PC-3 (cell line): ENCODE results near the gene PLXNA4. TPM values are rescaled to one million over a fixed set of nuclear protein-coding genes. Genes with fewer than 3 reads are reported as not detected.

ENCODE experiments used
- ATAC-seq: fragments of 200-7000 bp; cut with Tn5 transposase; 2 replicates; pipeline ENCODE4 v1.9.1; 2020; ENCODE audit warnings: mild to moderate bottlenecking, moderate library complexity
- BruUV-seq: library from RNA; stranded (reverse); fragments of 400-500 nt; replicated peaks from 2 replicates; lab custom pipeline; 2021; lab: Mats Ljungman, UMichigan
- CTCF ChIA-PET: fragments of 300-600 bp; sonication (Branson Sonifier 250); formaldehyde crosslinking; loops from one replicate; lab custom pipeline; 2022; ENCODE audit warnings: antibody characterized with exemption; lab: Charles Lee
- POLR2A ChIA-PET: fragments of 300-600 bp; sonication (Branson Sonifier 250); formaldehyde crosslinking; loops from one replicate; lab custom pipeline; 2022; ENCODE audit warnings: antibody characterized with exemption; ENCODE audit not compliant: unreplicated experiment; lab: Charles Lee
- DNase-seq: peaks from one replicate; pipeline ENCODE4 v3.0.0-alpha.2; 2015
- H2AFZ ChIP-seq: fragments of 300-600 bp; sonication (generic); 2 replicates; pipeline ENCODE4 v1.6.0; 2016; ENCODE audit warnings: antibody characterized with exemption, low read length
- H3F3A ChIP-seq: fragments of 300-600 bp; sonication (generic); one replicate; pipeline ENCODE4 v1.6.0; 2017; ENCODE audit warnings: antibody characterized with exemption, low read length, control low read depth, mild to moderate bottlenecking; ENCODE audit not compliant: unreplicated experiment
- H3K27ac ChIP-seq: fragments of 300-600 bp; sonication (generic); 2 replicates; pipeline ENCODE4 v1.5.1; 2016; ENCODE audit warnings: mild to moderate bottlenecking, low read length
- H3K27me3 ChIP-seq: fragments of 300-600 bp; sonication (generic); 2 replicates; pipeline ENCODE4 v1.6.1; 2016; ENCODE audit warnings: low read length, mixed read lengths
- H3K36me3 ChIP-seq: fragments of 300-600 bp; sonication (generic); 2 replicates; pipeline ENCODE4 v1.6.1; 2016; ENCODE audit warnings: low read depth, mixed run types, low read length, mixed read lengths
- H3K4me1 ChIP-seq: fragments of 300-600 bp; sonication (generic); 2 replicates; pipeline ENCODE4 v1.5.1; 2016; ENCODE audit warnings: low read length; ENCODE audit not compliant: insufficient read depth
- H3K4me2 ChIP-seq: fragments of 300-600 bp; sonication (generic); 2 replicates; pipeline ENCODE4 v1.6.0; 2016; ENCODE audit warnings: low read length
- H3K4me3 ChIP-seq: fragments of 300-600 bp; sonication (generic); 2 replicates; pipeline ENCODE4 v1.5.1; 2016; ENCODE audit warnings: mild to moderate bottlenecking, low read length, mixed read lengths
- H3K79me2 ChIP-seq: fragments of 300-600 bp; sonication (generic); 2 replicates; pipeline ENCODE4 v1.6.1; 2017; ENCODE audit warnings: low read length, mixed read lengths
- H3K9ac ChIP-seq: fragments of 300-600 bp; sonication (generic); 2 replicates; pipeline ENCODE4 v1.6.0; 2016; ENCODE audit warnings: mild to moderate bottlenecking, low read length
- H3K9me2 ChIP-seq: fragments of 300-600 bp; sonication (generic); replicated peaks from 2 replicates; pipeline ENCODE4 v1.6.1; 2016; ENCODE audit warnings: mixed run types, low read length, mixed read lengths
- H3K9me3 ChIP-seq: fragments of 300-600 bp; sonication (generic); 2 replicates; pipeline ENCODE4 v1.6.1; 2016; ENCODE audit warnings: low read length, mixed read lengths
- H4K20me1 ChIP-seq: fragments of 300-600 bp; sonication (generic); 2 replicates; pipeline ENCODE4 v1.6.1; 2016; ENCODE audit warnings: low read length, mixed read lengths
- CTCF ChIP-seq: fragments of 300-600 bp; sonication (generic); conservative IDR thresholded peaks from 2 replicates; pipeline ENCODE4 v1.5.1; 2017; ENCODE audit warnings: antibody characterized with exemption, low read depth, mild to moderate bottlenecking, low read length
- EZH2 ChIP-seq: fragments of 300-600 bp; sonication (generic); IDR thresholded peaks from one replicate; pipeline ENCODE4 v1.6.1; 2017; ENCODE audit warnings: antibody characterized with exemption, mild to moderate bottlenecking, low read length; ENCODE audit not compliant: unreplicated experiment
- EZH2phosphoT487 ChIP-seq: fragments of 300-600 bp; sonication (generic); IDR thresholded peaks from 2 replicates; pipeline ENCODE4 v1.6.1; 2018; ENCODE audit warnings: mild to moderate bottlenecking, antibody characterized with exemption, low read length, borderline replicate concordance
- intact Hi-C: fragments of 100-400 bp; cut with micrococcal nuclease; formaldehyde crosslinking; loops from 2 replicates; pipeline ENCODE4 v1.9.0; 2023
- total RNA-seq: library from RNA; depleted of rRNA; stranded (reverse); fragments of >200 nt; gene quantifications from 2 replicates; pipeline ENCODE4 v1.2.3, GENCODE V29; 2014

PLXNA4 gene
- total RNA-seq, 1 experiment from 2014 or later = 1.2 TPM

- Histone ChIP-seq H3K9ac (no peak overlapping the region), H3K4me3 (no peak overlapping the region), H3K9me2 (no peaks in the 10 kb centered on the region), H3K9me3 (no peaks in the 10 kb centered on the region), H3K27me3 (no peaks in the 10 kb centered on the region), H3K4me2 (no peak overlapping the region), H3K27ac (no peak overlapping the region), H3K36me3 (no peaks in the 10 kb centered on the region), H4K20me1 (no peaks in the 10 kb centered on the region), H3F3A (no peaks in the 10 kb centered on the region), H2AFZ (no peak overlapping the region), H3K4me1 (no peaks in the 10 kb centered on the region), H3K79me2 (no peaks in the 10 kb centered on the region)
- DNase-seq (no peak), ATAC-seq (no peak)
- intact Hi-C loops = no loop called here
- TF ChIP-seq CTCF = no peak
- TF ChIP-seq EZH2 = no peak
- no peak for TF ChIP-seq EZH2phosphoT487
- ChIA-PET POLR2A (no interaction called here), CTCF (no interaction called here)
- BruUV-seq = no TSS peak
Observed at GRCh38 chr7:132485136-132485535, 91.1 kb downstream of the PLXNA4 start.

GRCh38 chr7:132482866-132483265 lies 93.4 kb downstream of the PLXNA4 start:
- POLR2A ChIA-PET = no interaction called here
- Histone ChIP-seq H3K9ac (no peak overlapping the region), H4K20me1 (no peaks in the 10 kb centered on the region), H3K4me3 (no peak overlapping the region), H3K9me2 (no peaks in the 10 kb centered on the region), H3F3A (no peaks in the 10 kb centered on the region), H3K27me3 (no peaks in the 10 kb centered on the region), H3K79me2 (no peaks in the 10 kb centered on the region), H3K4me2 (no peak overlapping the region), H3K27ac (no peak overlapping the region), H2AFZ (no peak overlapping the region), H3K36me3 (no peaks in the 10 kb centered on the region), H3K4me1 (no peaks in the 10 kb centered on the region), H3K9me3 (no peaks in the 10 kb centered on the region)
- ATAC-seq = no peak
- DNase-seq = no peak
- TF ChIP-seq CTCF (no peak), EZH2phosphoT487 (no peak), EZH2 (no peak)
- no TSS peak for BruUV-seq
- intact Hi-C loops = no loop called here
- CTCF ChIA-PET = no interaction called here

GRCh38 chr7:132480534-132480933 lies 95.7 kb downstream of the PLXNA4 start:
- no peak overlapping the region for H2AFZ ChIP-seq
- CTCF ChIA-PET = no interaction called here
- POLR2A ChIA-PET = no interaction called here
- intact Hi-C loops = no loop called here
- H3K9me2 ChIP-seq = no peaks in the 10 kb centered on the region
- ATAC-seq (no peak), DNase-seq (no peak)
- no peaks in the 10 kb centered on the region for H3K27me3 ChIP-seq
- H3K4me3 ChIP-seq = no peak overlapping the region
- H3K4me2 ChIP-seq = no peak overlapping the region
- H4K20me1 ChIP-seq = no peaks in the 10 kb centered on the region
- TF ChIP-seq EZH2 (no peak), CTCF (no peak), EZH2phosphoT487 (no peak)
- no peaks in the 10 kb centered on the region for H3K4me1 ChIP-seq
- no peaks in the 10 kb centered on the region for H3K36me3 ChIP-seq
- H3F3A ChIP-seq = no peaks in the 10 kb centered on the region
- no peak overlapping the region for H3K9ac ChIP-seq
- no TSS peak for BruUV-seq
- H3K27ac ChIP-seq = no peak overlapping the region
- no peaks in the 10 kb centered on the region for H3K9me3 ChIP-seq
- H3K79me2 ChIP-seq = no peaks in the 10 kb centered on the region
